SK-N-SH treated with all-trans-retinoic acid at 6 μM for 48 hours (cell line): ENCODE data around the gene TAS2R50.

Experiments used
- ARNTL ChIP-seq: fragments of 450-650 bp; formaldehyde crosslinking; IDR thresholded peaks from 2 replicates; pipeline ENCODE4 v1.5.0; 2020; ENCODE audit warnings: low read depth, mild to moderate bottlenecking, moderate library complexity, borderline replicate concordance
- CREB5 ChIP-seq: fragments of 250-450 bp; sonication (Bioruptor Pico); IDR thresholded peaks from 2 replicates; pipeline ENCODE4 v1.5.1; 2020; ENCODE audit warnings: low read depth, mild to moderate bottlenecking, moderate library complexity
- ISL1 ChIP-seq: fragments of 250-450 bp; sonication (Bioruptor Pico); IDR thresholded peaks from 2 replicates; pipeline ENCODE4 v2.1.2; 2022; ENCODE audit warnings: mild to moderate bottlenecking, moderate library complexity
- OSR1 ChIP-seq: fragments of 250-450 bp; sonication (Bioruptor Pico); IDR thresholded peaks from 2 replicates; pipeline ENCODE4 v1.8.0; 2022; ENCODE audit warnings: moderate library complexity, mild to moderate bottlenecking, inconsistent platforms
- PATZ1 ChIP-seq: fragments of 250-450 bp; sonication (Bioruptor Pico); IDR thresholded peaks from 2 replicates; pipeline ENCODE4 v1.8.0; 2020; ENCODE audit warnings: mild to moderate bottlenecking, moderate library complexity, borderline replicate concordance
- PPARA ChIP-seq: fragments of 250-450 bp; sonication (Bioruptor Pico); IDR thresholded peaks from 2 replicates; pipeline ENCODE4 v1.5.0; 2020; ENCODE audit warnings: mild to moderate bottlenecking, borderline replicate concordance
- TCF4 ChIP-seq: fragments of 250-450 bp; sonication (Bioruptor Pico); IDR thresholded peaks from 2 replicates; pipeline ENCODE4 v1.8.0; 2021; ENCODE audit warnings: mild to moderate bottlenecking, moderate library complexity, borderline replicate concordance
- TSHZ2 ChIP-seq: fragments of 250-450 bp; sonication (Bioruptor Pico); IDR thresholded peaks from 2 replicates; pipeline ENCODE4 v1.5.0; 2020; ENCODE audit warnings: mild to moderate bottlenecking, moderate library complexity
- ZFP3 ChIP-seq: fragments of 250-450 bp; sonication (Bioruptor Pico); IDR thresholded peaks from 2 replicates; pipeline ENCODE4 v1.5.0; 2020; ENCODE audit warnings: mild to moderate bottlenecking, moderate library complexity
- ZFP30 ChIP-seq: fragments of 450-650 bp; formaldehyde crosslinking; IDR thresholded peaks from 2 replicates; pipeline ENCODE4 v1.5.0; 2022; ENCODE audit warnings: mild to moderate bottlenecking, moderate library complexity
- ZNF70 ChIP-seq: fragments of 450-650 bp; formaldehyde crosslinking; IDR thresholded peaks from 2 replicates; pipeline ENCODE4 v1.5.0; 2020; ENCODE audit warnings: mild to moderate bottlenecking, moderate library complexity
- ZNF8 ChIP-seq: fragments of 450-650 bp; formaldehyde crosslinking; IDR thresholded peaks from 2 replicates; pipeline ENCODE4 v1.5.0; 2020; ENCODE audit warnings: mild to moderate bottlenecking, moderate library complexity

GRCh38 chr12:11022520-11022919, 35.8 kb upstream of the TAS2R50 start, which contains the start of gene TAS2R19:
- TF ChIP-seq TSHZ2: no peak
- no peak for TF ChIP-seq ZNF70 (CRISPR knock-in tag)
- TF ChIP-seq PATZ1 (CRISPR knock-in tag): no peak
- no peak for TF ChIP-seq OSR1 (CRISPR knock-in tag)
- no peak for TF ChIP-seq ISL1 (CRISPR knock-in tag)
- TF ChIP-seq ARNTL (CRISPR knock-in tag): no peak
- TF ChIP-seq ZFP30 (CRISPR knock-in tag): no peak
- TF ChIP-seq CREB5: no peak
- TF ChIP-seq ZFP3: no peak
- TF ChIP-seq ZNF8 (CRISPR knock-in tag): no peak
- TF ChIP-seq PPARA (CRISPR knock-in tag): no peak
- TF ChIP-seq TCF4 (CRISPR knock-in tag): no peak
